GM23338 (cell line): ENCODE data around the gene ARL9. TPM values are rescaled to one million over a fixed set of nuclear protein-coding genes. Genes with fewer than 3 reads are reported as not detected.

Experiments used
- ATAC-seq: fragments of 200-7000 bp; cut with Tn5 transposase; 3 replicates; pipeline ENCODE4 v1.9.1; 2020
- DNase-seq: peaks from one replicate; pipeline ENCODE4 v3.0.0-alpha.2; 2015; ENCODE audit warnings: low spot score
- H2AFZ ChIP-seq: fragments of 200-600 bp; sonication (generic); 2 replicates; pipeline ENCODE4 v1.8.0; 2016; ENCODE audit warnings: antibody characterized with exemption, mild to moderate bottlenecking, moderate library complexity
- H3F3A ChIP-seq: fragments of 200-600 bp; sonication (generic); replicated peaks from 2 replicates; pipeline ENCODE4 v1.8.0; 2017; ENCODE audit warnings: antibody characterized with exemption, mixed run types, low read depth
- H3K27ac ChIP-seq: fragments of 200-600 bp; sonication (generic); 2 replicates; pipeline ENCODE4 v1.6.1; 2016; ENCODE audit warnings: low read depth
- H3K27me3 ChIP-seq: fragments of 200-600 bp; sonication (generic); 2 replicates; pipeline ENCODE4 v1.8.0; 2016; ENCODE audit warnings: mild to moderate bottlenecking, mixed run types, moderate library complexity; ENCODE audit not compliant: insufficient read depth
- H3K36me3 ChIP-seq: fragments of 200-600 bp; sonication (generic); 2 replicates; pipeline ENCODE4 v1.8.0; 2016; ENCODE audit warnings: mild to moderate bottlenecking; ENCODE audit not compliant: insufficient read depth
- H3K4me1 ChIP-seq: fragments of 200-600 bp; sonication (generic); 2 replicates; pipeline ENCODE4 v1.8.0; 2016; ENCODE audit warnings: mild to moderate bottlenecking, moderate library complexity; ENCODE audit not compliant: insufficient read depth
- H3K4me2 ChIP-seq: fragments of 200-600 bp; sonication (generic); 2 replicates; pipeline ENCODE4 v1.7.1; 2017; ENCODE audit warnings: mixed run types
- H3K4me3 ChIP-seq: fragments of 200-600 bp; sonication (generic); 2 replicates; pipeline ENCODE4 v1.6.1; 2016; ENCODE audit warnings: mixed run types
- H3K79me2 ChIP-seq: fragments of 200-600 bp; sonication (generic); replicated peaks from 2 replicates; pipeline ENCODE4 v1.8.0; 2017; ENCODE audit warnings: mild to moderate bottlenecking; ENCODE audit not compliant: insufficient read depth
- H3K9me2 ChIP-seq: fragments of 200-600 bp; sonication (generic); 2 replicates; pipeline ENCODE4 v1.8.0; 2017; ENCODE audit not compliant: insufficient read depth
- H4K20me1 ChIP-seq: fragments of 200-600 bp; sonication (generic); replicated peaks from 2 replicates; pipeline ENCODE4 v1.8.0; 2017; ENCODE audit warnings: mild to moderate bottlenecking; ENCODE audit not compliant: insufficient read depth
- H3K27ac Mint-ChIP-seq: 2 replicates; pipeline ENCODE4 v1.8.0; 2020; ENCODE audit warnings: inconsistent platforms, mild to moderate bottlenecking, moderate library complexity, mixed read lengths
- H3K27me3 Mint-ChIP-seq: 3 replicates; pipeline ENCODE4 v1.8.0; 2022; ENCODE audit warnings: low read depth, mild to moderate bottlenecking, moderate library complexity, mixed read lengths, inconsistent platforms; ENCODE audit not compliant: insufficient read depth, poor library complexity
- H3K36me3 Mint-ChIP-seq: 3 replicates; pipeline ENCODE4 v1.8.0; 2021; ENCODE audit warnings: low read depth, mild to moderate bottlenecking, inconsistent platforms, moderate library complexity, mixed read lengths
- H3K4me1 Mint-ChIP-seq: 3 replicates; pipeline ENCODE4 v1.8.0; 2020; ENCODE audit warnings: mild to moderate bottlenecking, inconsistent platforms, mixed read lengths
- H3K4me3 Mint-ChIP-seq: 3 replicates; pipeline ENCODE4 v1.8.0; 2021; ENCODE audit warnings: moderate library complexity, mild to moderate bottlenecking, inconsistent platforms, mixed read lengths
- H3K9me3 Mint-ChIP-seq: 3 replicates; pipeline ENCODE4 v1.8.0; 2020; ENCODE audit warnings: moderate library complexity, mild to moderate bottlenecking, inconsistent platforms, mixed read lengths
- CREB1 ChIP-seq: fragments of 250-450 bp; sonication (Bioruptor Pico); IDR thresholded peaks from 2 replicates; pipeline ENCODE4 v1.5.0; 2020; ENCODE audit warnings: low read depth, mild to moderate bottlenecking, moderate library complexity
- CTCF ChIP-seq, 2 experiments: fragments of 200-600 bp in 1 of 2; sonication (generic) in 1 of 2; conservative IDR thresholded peaks; 2 replicates each; pipeline versions ENCODE4 v1.5.1 to v1.6.1; 2016 to 2017; ENCODE audit warnings: antibody characterized with exemption in 2 of 2, low read depth in 2 of 2, mild to moderate bottlenecking in 2 of 2, moderate library complexity in 1 of 2
- EZH2 ChIP-seq: fragments of 200-600 bp; sonication (generic); IDR thresholded peaks from one replicate; pipeline ENCODE4 v1.8.0; 2017; ENCODE audit warnings: antibody characterized with exemption, mild to moderate bottlenecking, low read depth; ENCODE audit not compliant: unreplicated experiment
- EZH2phosphoT487 ChIP-seq: fragments of 200-600 bp; sonication (generic); IDR thresholded peaks from one replicate; pipeline ENCODE4 v1.8.1; 2018; ENCODE audit warnings: antibody characterized with exemption; ENCODE audit not compliant: unreplicated experiment
- POLR2AphosphoS5 ChIP-seq: IDR thresholded peaks from 2 replicates; pipeline ENCODE4 v1.6.1; 2016; ENCODE audit warnings: antibody characterized with exemption, low read depth
- REST ChIP-seq: IDR thresholded peaks from one replicate; pipeline ENCODE4 v1.6.1; 2018; ENCODE audit warnings: antibody characterized with exemption; ENCODE audit not compliant: unreplicated experiment
- STAT1 ChIP-seq: IDR thresholded peaks from one replicate; pipeline ENCODE4 v1.6.1; 2016; ENCODE audit warnings: antibody characterized with exemption; ENCODE audit not compliant: unreplicated experiment
- ZNF114 ChIP-seq: fragments of 250-450 bp; sonication (Bioruptor Pico); IDR thresholded peaks from 2 replicates; pipeline ENCODE4 v1.5.0; 2020; ENCODE audit warnings: mild to moderate bottlenecking, moderate library complexity
- ZNF331 ChIP-seq: fragments of 250-450 bp; sonication (Bioruptor Pico); IDR thresholded peaks from 2 replicates; pipeline ENCODE4 v1.5.0; 2020; ENCODE audit warnings: low read depth, mild to moderate bottlenecking, moderate library complexity
- polyA plus RNA-seq: library from polyadenylated mRNA; unstranded; fragments of >200 nt; fragmentation: Nextera tagmentation; extraction: Ambion mirVana; gene quantifications from 2 replicates; pipeline ENCODE4 v1.2.1, GENCODE V29; 2016
- total RNA-seq: library from RNA; depleted of rRNA; stranded (reverse); fragments of >200 nt; shearing (Covaris generic); gene quantifications from 2 replicates; pipeline ENCODE4 v1.2.3, GENCODE V29; 2014

ARL9 gene
- total and polyA plus RNA-seq, 2 experiments from 2014 or later: 0.37 TPM; not detected in 1

- Histone ChIP-seq H3K79me2 (no peaks in the 10 kb centered on the region), H3K9me2 (no peaks in the 10 kb centered on the region), H3K36me3 (peaks cover 41% of the 10 kb centered on the region), H2AFZ (no peak overlapping the region), H4K20me1 (no peaks in the 10 kb centered on the region; the same call in 1 of the 2 replicates), H3K27ac (no peak overlapping the region), H3F3A (no peaks in the 10 kb centered on the region), H3K4me2 (no peak overlapping the region), H3K27me3 (no peaks in the 10 kb centered on the region), H3K4me3 (no peak overlapping the region), H3K4me1 (no peaks in the 10 kb centered on the region)
- Mint-ChIP-seq H3K27me3 (no peaks in the 10 kb centered on the region), H3K36me3 (peaks cover 68% of the 10 kb centered on the region), H3K27ac (no peak overlapping the region), H3K4me1 (no peaks in the 10 kb centered on the region), H3K9me3 (no peaks in the 10 kb centered on the region), H3K4me3 (no peak overlapping the region)
- TF ChIP-seq ZNF114 (CRISPR knock-in tag) (no peak), EZH2phosphoT487 (no peak), ZNF331 (no peak), STAT1 (no peak), REST (no peak), EZH2 (no peak), POLR2AphosphoS5 (no peak)
- ATAC-seq (no peak), DNase-seq (no peak)
Observed at GRCh38 chr4:56496241-56496640, 9.3 kb upstream of the ARL9 start.

- no peak for TF ChIP-seq EZH2phosphoT487
- no peak for TF ChIP-seq REST
- TF ChIP-seq CREB1 (CRISPR knock-in tag): no peak
- no peak for TF ChIP-seq ZNF331
- no peak for TF ChIP-seq CTCF (conservative IDR thresholded peaks at IDR 0.05; ENCODE audit: low read depth in 2 of 2)
- Mint-ChIP-seq H3K4me1 (peaks cover 5% of the 10 kb centered on the region; the same call in 2 of the 3 replicates), H3K27ac (no peak overlapping the region), H3K36me3 (no peaks in the 10 kb centered on the region), H3K27me3 (peaks cover 10% of the 10 kb centered on the region), H3K4me3 (no peak overlapping the region), H3K9me3 (no peaks in the 10 kb centered on the region)
- Histone ChIP-seq H3K4me1 (0 out of 2 replicates have a peak, but pooled peaks cover 2% of the 10 kb centered on the region), H3K36me3 (no peaks in the 10 kb centered on the region), H3F3A (no peaks in the 10 kb centered on the region), H2AFZ (no peak overlapping the region), H3K79me2 (no peaks in the 10 kb centered on the region), H3K4me2 (no peak overlapping the region), H4K20me1 (no peaks in the 10 kb centered on the region), H3K9me2 (no peaks in the 10 kb centered on the region), H3K27me3 (peaks cover 19% of the 10 kb centered on the region), H3K4me3 (no peak overlapping the region), H3K27ac (no peak overlapping the region)
- DNase-seq (no peak), ATAC-seq (no peak)
Observed at GRCh38 chr4:56511098-56511497, 5.5 kb downstream of the ARL9 start.
